Motor neuron (in vitro differentiated cells): ENCODE data around the gene AOPEP. TPM values are rescaled to one million over a fixed set of nuclear protein-coding genes. Genes with fewer than 3 reads are reported as not detected.

Source experiments
- ATAC-seq, 8 experiments: fragments of 200-7000 bp; cut with Tn5 transposase; replicated peaks in 6 of 8; 2 replicates each; pipeline ENCODE4 v1.8.0; 2021; ENCODE audit warnings: mild to moderate bottlenecking in 8 of 8, moderate library complexity in 8 of 8
- H3K27ac ChIP-seq, 2 donors: fragments of 250-450 bp; sonication (Bioruptor Pico); 2 replicates each; pipeline ENCODE4 v1.9.0; 2021; ENCODE audit warnings: antibody characterized with exemption in 2 of 2, mild to moderate bottlenecking in 2 of 2, moderate library complexity in 1 of 2
- H3K4me1 ChIP-seq, 2 donors: fragments of 250-450 bp; sonication (Bioruptor Pico); replicated peaks in 1 of 2; 2 replicates each; pipeline ENCODE4 v1.6.1; 2021; ENCODE audit warnings: antibody characterized with exemption in 2 of 2, mild to moderate bottlenecking in 2 of 2, moderate library complexity in 1 of 2
- H3K4me3 ChIP-seq, 5 donors: fragments of 250-450 bp; sonication (Bioruptor Pico); 2 replicates each; pipeline ENCODE4 v1.9.0; 2021; ENCODE audit warnings: antibody characterized with exemption in 5 of 5, mild to moderate bottlenecking in 5 of 5, moderate library complexity in 4 of 5
- WGBS, 10 experiments: fragments of 450-650 bp; shearing (Covaris generic); methylation state at CpG; one replicate each; pipeline ENCODE4 v1.0.0; 2022; 5-methylcytosine and 5-hydroxymethylcytosine counted together
- in situ Hi-C, 9 experiments: fragments of 400-800 bp; cut with MboI; loops; one replicate each; pipeline ENCODE4 v1.15.0; 2021; ENCODE audit warnings: low sequenced_read_pairs in 9 of 9, low pct_unique_long_range_greater_than_20kb in 2 of 9; ENCODE audit not compliant: unreplicated experiment in 9 of 9
- total RNA-seq, 8 experiments: library from RNA; unstranded; fragments of 300-600 nt; gene quantifications; 2 replicates each; pipeline versions ENCODE4 v1.2.3 to v1.2.4, GENCODE V29; 2022

Gene AOPEP
- total RNA-seq, 8 experiments from 2014 or later: 8.0 to 152 (median 16.8) TPM

DNA sequence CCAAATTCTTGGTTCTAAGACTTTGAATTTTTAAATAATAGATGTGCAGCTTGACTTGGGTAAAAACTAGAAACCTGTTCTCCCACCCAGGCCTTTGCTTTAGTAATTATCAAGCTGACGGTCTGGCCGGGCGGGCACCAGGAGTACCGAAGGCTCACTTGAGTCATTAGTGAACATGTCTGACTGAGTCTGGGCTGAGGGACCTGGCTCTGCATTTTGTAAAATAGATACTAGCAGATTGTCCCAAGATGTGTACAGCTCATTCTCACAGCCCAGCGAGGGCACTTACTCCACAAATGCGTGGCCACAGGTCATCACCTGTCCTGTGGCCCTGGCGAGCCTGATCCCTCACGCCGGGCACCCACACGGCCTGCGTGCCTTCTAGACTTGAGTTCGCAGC, 374.8 kb downstream of the AOPEP start:
- H3K4me1 ChIP-seq: peaks cover 4 to 7% of the 10 kb centered on the region in 2 donors
- in situ Hi-C loops: loop anchor here in 2 of 9 experiments (25.0 kb wide), 1 partner anchor 314 kb away; no protein-coding TSS in a partner anchor
- WGBS, 10 experiments: 80 to 100% (median 100%) methylated on average over 1 to 5 of the region's 12 CpGs; no CpG with 5 or more reads in 4 of the 10 experiments
- no peak overlapping the region for H3K27ac ChIP-seq
- no peak overlapping the region for H3K4me3 ChIP-seq
- ATAC-seq: no peak

GRCh38 chr9:95102001-95102433, 375.5 kb downstream of the AOPEP start:
- Histone ChIP-seq H3K4me3 (no peak overlapping the region), H3K4me1 (peaks cover 4 to 7% of the 10 kb centered on the region in 2 donors), H3K27ac (no peak overlapping the region)
- WGBS, 10 experiments: 75 to 100% (median 90%) methylated on average over 1 to 7 of the region's 8 CpGs
- in situ Hi-C loops: loop anchor here in 2 of 9 experiments (25.0 kb wide), 1 partner anchor 315 kb away; no protein-coding TSS in a partner anchor
- peak in 4 of 8 experiments; percentile 31 to 82 (median 68) for ATAC-seq

DNA sequence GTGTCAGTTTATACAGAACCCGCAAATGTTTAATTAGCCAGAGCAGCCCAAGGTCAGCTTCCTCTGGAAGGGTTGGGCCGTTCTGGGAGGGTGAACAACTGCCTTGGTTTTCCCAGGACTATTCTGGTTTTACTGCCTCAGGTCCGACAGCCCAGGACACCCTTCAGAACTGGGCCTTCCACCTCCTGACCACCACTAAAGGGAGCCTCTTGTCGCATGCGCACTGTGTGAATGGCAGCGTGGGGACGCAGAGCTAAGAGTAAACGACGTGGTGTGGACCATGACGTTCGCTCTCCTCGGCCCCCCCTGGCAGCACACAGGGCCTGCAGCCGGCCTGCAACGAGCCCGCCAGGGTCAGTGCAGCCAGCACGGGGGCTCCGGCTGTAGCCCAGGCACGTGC, 376.1 kb downstream of the AOPEP start:
- 82 to 100% (median 90%) methylated on average over 3 to 15 of the region's 18 CpGs; no CpG with 5 or more reads in 5 of the 10 experiments for WGBS, 10 experiments
- in situ Hi-C loops: loop anchor here in 2 of 9 experiments (25.0 kb wide), 1 partner anchor 315 kb away; no protein-coding TSS in a partner anchor
- no peak overlapping the region for H3K4me3 ChIP-seq
- ATAC-seq: no peak
- no peak overlapping the region for H3K27ac ChIP-seq
- H3K4me1 ChIP-seq: peaks cover 4 to 7% of the 10 kb centered on the region in 2 donors

DNA sequence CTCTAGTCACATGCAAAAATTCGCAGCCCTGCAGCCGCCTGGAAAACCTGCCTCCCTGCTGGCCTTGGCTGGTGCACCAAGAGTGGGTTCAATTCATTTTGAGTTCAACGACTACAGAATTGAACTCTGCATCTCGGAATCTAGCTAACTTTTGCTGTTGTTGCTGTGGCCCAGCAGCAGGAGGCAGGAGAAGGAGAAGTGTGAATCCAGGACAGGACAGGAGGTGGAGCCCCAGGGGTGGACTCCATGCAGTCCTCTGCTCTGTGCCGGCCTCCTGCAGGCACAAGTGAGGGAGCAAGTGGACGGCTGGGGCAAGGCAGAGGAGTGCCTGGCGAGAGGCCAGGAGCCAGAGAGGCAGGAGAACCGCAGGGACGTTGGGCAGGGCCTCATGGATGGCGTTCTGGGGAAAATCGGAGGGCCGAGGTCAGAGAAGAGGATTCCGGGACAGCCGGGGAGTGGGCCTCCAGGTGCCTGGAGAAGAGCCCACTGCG, 376.8 kb downstream of the AOPEP start:
- Histone ChIP-seq H3K27ac (no peak overlapping the region), H3K4me1 (peaks cover 4 to 7% of the 10 kb centered on the region in 2 donors), H3K4me3 (no peak overlapping the region)
- in situ Hi-C loops: loop anchor here in 2 of 9 experiments (25.0 kb wide), 1 partner anchor 316 kb away; no protein-coding TSS in a partner anchor
- WGBS, 10 experiments: 20 to 94% (median 79%) methylated on average over 1 to 6 of the region's 15 CpGs; no CpG with 5 or more reads in 4 of the 10 experiments
- ATAC-seq: peak in 3 of 8 experiments; percentile 72 to 87 (median 86)

DNA sequence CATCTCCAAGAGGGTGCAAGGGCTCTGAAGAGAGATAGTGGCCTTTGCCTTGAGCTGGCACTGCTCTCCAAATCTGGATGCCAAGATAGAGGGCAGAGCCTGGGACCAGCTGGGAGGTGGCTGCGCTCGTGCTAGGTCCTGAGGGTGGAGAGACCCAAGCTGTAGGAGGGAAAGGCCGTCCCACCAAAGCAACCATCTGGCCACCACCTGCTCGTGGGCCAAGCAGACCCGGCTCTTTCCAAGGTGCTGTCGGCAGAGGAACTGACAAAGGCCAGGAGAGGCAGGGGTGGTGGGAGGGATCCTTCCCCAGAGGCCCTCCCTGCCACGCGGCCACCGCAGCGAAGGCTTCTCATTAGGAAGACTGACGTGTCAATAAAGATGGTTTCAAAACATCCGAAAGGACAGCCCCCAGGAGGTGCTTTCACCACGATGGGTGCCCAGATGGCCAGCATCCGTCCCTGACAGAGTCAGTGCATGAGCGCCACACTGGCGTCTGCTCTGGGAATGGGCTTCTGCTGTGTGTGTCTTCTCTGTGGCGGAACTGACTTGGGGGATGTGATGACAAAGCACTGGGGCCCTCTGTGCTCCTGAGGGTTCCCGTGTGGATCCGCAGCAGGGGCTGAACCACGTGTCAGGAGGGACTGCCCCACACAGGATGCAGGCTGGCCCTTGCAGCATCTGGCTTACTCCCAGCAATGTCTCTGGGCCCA, 377.5 kb downstream of the AOPEP start:
- in situ Hi-C loops: loop anchor here in 2 of 9 experiments (25.0 kb wide), 1 partner anchor 317 kb away; no protein-coding TSS in a partner anchor
- no peak overlapping the region for H3K4me3 ChIP-seq
- H3K4me1 ChIP-seq: peaks cover 4 to 7% of the 10 kb centered on the region in 2 donors
- 45 to 100% (median 70%) methylated on average over 1 to 7 of the region's 20 CpGs; no CpG with 5 or more reads in 3 of the 10 experiments for WGBS, 10 experiments
- H3K27ac ChIP-seq: peak overlapping the region in 1 of 2 donors; percentile 34
- peak in 7 of 8 experiments; percentile 12 to 85 (median 69) for ATAC-seq

DNA sequence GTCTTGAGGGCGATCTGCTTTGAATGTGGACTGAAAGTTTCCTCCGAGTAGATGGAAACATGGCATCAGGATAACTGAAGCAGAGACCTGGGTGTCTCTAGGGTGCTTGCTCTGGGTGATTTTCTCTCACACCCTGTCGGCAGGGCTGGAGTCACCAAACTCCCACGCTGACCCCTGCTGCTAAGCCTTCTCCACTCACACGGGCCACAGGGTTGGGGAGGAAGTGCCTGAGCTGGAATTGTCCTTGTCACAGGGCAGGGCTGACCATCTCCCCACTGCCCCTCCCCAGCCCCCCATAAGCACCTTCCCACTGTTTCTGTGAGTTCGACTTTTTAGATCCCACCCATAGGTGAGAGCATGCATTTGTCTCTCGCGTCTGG, 378.1 kb downstream of the AOPEP start:
- Histone ChIP-seq H3K4me1 (peaks cover 4 to 7% of the 10 kb centered on the region in 2 donors), H3K27ac (no peak overlapping the region), H3K4me3 (no peak overlapping the region)
- 77 to 100% (median 100%) methylated on average over 1 to 3 of the region's 8 CpGs; no CpG with 5 or more reads in 7 of the 10 experiments for WGBS, 10 experiments
- no peak for ATAC-seq
- in situ Hi-C loops: loop anchor here in 2 of 9 experiments (25.0 kb wide), 1 partner anchor 317 kb away; no protein-coding TSS in a partner anchor

DNA sequence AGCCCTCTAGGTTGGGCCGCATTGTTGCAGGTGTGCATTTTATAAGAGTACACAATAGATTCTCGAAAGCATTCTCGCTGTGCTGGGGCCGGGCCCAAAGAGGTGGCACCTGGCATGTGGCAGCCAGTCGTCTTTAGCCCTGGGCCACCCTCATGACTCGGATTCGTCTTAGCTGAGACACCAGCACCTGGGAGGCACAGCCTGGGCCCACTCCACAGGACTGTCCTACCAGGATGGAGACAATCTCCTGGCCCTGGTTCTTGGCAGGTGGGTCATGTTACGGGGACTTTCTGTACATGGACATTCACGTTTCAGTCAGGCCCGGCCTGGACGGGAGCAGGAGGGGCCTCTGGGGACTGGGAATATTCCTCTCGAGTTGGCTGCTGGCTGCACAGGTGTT, 378.5 kb downstream of the AOPEP start:
- ATAC-seq: no peak
- 90 to 100% (median 100%) methylated on average over 2 to 6 of the region's 12 CpGs; no CpG with 5 or more reads in 5 of the 10 experiments for WGBS, 10 experiments
- Histone ChIP-seq H3K4me3 (no peak overlapping the region), H3K27ac (no peak overlapping the region), H3K4me1 (peaks cover 4 to 7% of the 10 kb centered on the region in 2 donors)
- in situ Hi-C loops: loop anchor here in 2 of 9 experiments (25.0 kb wide), 1 partner anchor 318 kb away; no protein-coding TSS in a partner anchor

DNA sequence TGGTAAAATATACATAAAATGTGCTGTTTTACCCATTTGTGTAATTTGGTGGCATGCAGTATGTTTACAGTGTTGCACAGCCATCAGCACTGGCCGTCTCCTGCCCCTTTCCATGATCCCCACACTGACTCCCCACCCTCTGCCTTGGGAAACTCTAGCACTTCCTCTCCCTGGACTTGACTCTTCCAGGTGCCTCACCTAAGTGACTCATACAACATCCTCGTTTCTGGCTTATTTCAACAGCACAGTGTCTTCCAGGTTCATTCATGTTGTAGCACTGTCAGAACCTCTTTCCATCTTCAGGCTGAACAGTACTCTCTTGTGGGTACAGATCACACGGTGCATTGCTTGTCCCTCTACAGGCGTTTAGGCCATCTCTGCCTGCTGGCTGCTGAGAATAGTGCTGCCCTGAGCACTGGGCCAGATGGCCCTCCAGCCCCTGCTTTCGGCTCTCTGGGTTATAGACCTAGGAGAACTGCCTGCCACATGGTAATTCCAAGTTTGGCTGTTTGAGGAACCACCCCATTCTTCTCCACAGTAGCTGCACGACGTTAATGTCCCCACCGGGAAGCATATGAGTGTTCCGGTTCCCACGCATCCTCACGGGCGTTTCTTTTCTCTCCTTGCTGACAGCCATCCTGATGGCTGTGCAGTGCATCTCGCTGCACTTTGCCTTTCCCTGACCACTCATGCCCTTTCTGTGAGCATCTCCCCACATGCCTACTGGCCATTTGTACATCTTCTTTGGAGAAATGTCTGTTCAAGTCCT, 379.2 kb downstream of the AOPEP start:
- H3K4me1 ChIP-seq: peaks cover 4 to 7% of the 10 kb centered on the region in 2 donors
- no peak overlapping the region for H3K4me3 ChIP-seq
- no peak overlapping the region for H3K27ac ChIP-seq
- ATAC-seq: no peak
- 51 to 100% (median 89%) methylated on average over 1 to 12 of the region's 13 CpGs; no CpG with 5 or more reads in 3 of the 10 experiments for WGBS, 10 experiments
- in situ Hi-C loops: loop anchor here in 2 of 9 experiments (25.0 kb wide), 1 partner anchor 318 kb away; no protein-coding TSS in a partner anchor

GRCh38 chr9:95107001-95107749, 380.7 kb downstream of the AOPEP start:
- WGBS, 10 experiments: 66 to 90% (median 80%) methylated on average over 1 to 14 of the region's 18 CpGs; no CpG with 5 or more reads in 3 of the 10 experiments
- H3K27ac ChIP-seq: no peak overlapping the region
- H3K4me1 ChIP-seq: peaks cover 4 to 7% of the 10 kb centered on the region in 2 donors
- no peak overlapping the region for H3K4me3 ChIP-seq
- peak in 3 of 8 experiments; percentile 24 to 35 (median 31) for ATAC-seq
- in situ Hi-C loops: loop anchor here in 2 of 9 experiments (25.0 kb wide), 1 partner anchor 320 kb away; no protein-coding TSS in a partner anchor

DNA sequence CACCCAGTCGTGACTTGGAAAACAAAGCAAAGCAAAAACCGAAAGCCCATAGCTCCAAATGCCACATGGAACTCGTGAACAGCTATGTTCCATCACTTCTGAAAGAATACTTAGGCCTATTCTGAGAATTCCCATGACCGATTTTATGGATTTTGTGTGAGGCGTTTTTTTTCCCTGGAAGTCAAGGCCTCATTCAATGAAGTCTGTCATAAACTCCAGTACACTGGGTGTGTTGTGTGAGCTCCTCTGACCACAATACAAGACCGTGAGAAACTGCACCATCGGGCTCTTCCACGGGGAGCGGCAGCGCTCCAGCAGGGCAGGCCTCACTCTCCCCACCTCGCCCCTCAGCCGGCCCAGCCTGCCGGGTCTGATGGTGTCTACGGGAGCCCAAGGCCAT, 381.5 kb downstream of the AOPEP start:
- no peak overlapping the region for H3K27ac ChIP-seq
- no peak overlapping the region for H3K4me3 ChIP-seq
- in situ Hi-C loops: loop anchor here in 2 of 9 experiments (25.0 kb wide), 1 partner anchor 321 kb away; no protein-coding TSS in a partner anchor
- ATAC-seq: no peak
- 83 to 100% (median 90%) methylated on average over 1 to 14 of the region's 14 CpGs; no CpG with 5 or more reads in 2 of the 10 experiments for WGBS, 10 experiments
- H3K4me1 ChIP-seq: peaks cover 6 to 7% of the 10 kb centered on the region in 2 donors

GRCh38 chr9:95108777-95109176, 382.3 kb downstream of the AOPEP start:
- Histone ChIP-seq H3K4me3 (no peak overlapping the region), H3K4me1 (peaks cover 5 to 7% of the 10 kb centered on the region in 2 donors), H3K27ac (no peak overlapping the region)
- ATAC-seq: no peak
- WGBS, 10 experiments: 79 to 100% (median 95%) methylated on average over 1 to 4 of the region's 5 CpGs; no CpG with 5 or more reads in 1 of the 10 experiments
- in situ Hi-C loops: loop anchor here in 2 of 9 experiments (25.0 kb wide), 1 partner anchor 321 kb away; no protein-coding TSS in a partner anchor
